ENCODE data around the gene DDAH2.

The DDAH2 gene

DNA sequence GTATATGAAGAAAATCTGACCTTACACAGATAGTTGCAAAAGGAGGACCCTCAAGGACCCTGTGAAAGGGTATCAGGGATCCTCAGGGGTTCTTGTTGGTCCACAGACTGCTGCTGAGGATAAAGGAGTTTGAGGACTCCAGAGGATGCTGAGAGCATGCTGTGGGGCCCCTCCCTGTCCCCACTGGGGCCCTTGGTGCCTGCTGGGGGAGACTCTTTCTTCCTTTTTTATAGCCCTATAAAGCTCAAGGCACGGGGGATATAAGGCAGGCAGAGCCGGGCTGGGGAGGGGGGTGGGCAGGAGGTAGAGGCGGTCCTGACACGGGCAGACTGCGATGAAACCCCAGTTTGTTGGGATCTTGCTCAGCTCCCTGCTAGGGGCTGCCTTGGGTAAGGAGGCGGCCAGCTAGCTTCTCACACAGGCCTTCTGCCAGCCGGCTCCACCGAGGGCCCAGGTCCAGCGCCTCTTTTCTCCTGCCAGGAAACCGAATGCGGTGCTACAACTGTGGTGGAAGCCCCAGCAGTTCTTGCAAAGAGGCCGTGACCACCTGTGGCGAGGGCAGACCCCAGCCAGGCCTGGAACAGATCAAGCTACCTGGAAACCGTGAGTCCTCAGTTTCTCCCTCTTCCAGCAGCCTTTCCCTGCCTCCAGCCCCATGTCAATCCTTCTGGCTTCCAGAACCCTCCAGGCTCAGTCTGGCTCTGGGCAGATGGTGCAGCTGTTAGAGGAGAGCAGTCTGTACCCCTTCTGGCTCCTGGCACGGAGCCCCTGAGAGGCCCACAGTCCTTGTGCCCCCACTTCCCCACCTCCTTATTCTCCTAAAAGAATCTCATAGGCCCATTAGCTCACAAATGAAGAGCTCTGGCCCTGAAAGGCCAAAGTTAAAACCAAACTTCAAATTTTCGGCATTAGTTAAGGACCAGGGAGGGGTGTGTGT lies 13.8 kb downstream of the DDAH2 start, which contains the start of gene LY6G6D:
Gene LY6G6D, plus strand, starts transcription at position 327 of the 937 bp plus-strand sequence. Its CDS starts 8 bp downstream, at position 335.
- peak within 1 kb of the TSS; percentile 84 for H2AFZ ChIP-seq (ENCODE audit: low read length)
- H3K23ac ChIP-seq (ENCODE audit: low read depth, low read length, poor library complexity) = no peak within 1 kb of the TSS
- H3K14ac ChIP-seq (ENCODE audit: low read length) = no peak within 1 kb of the TSS
- peak within 1 kb of the TSS; percentile 71 for H2BK15ac ChIP-seq (ENCODE audit: low read length)
- no peaks in the 10 kb centered on the region for H3K9me3 ChIP-seq (replicated peaks in 1 of 2; ENCODE audit: control insufficient read depth in 2 of 2, insufficient read depth in 1 of 2, low read depth in 1 of 2, low read length in 2 of 2)
- no peak within 1 kb of the TSS for H3K4me3 ChIP-seq (ENCODE audit: low read length in 2 of 2)
- no peak within 1 kb of the TSS for H2AK5ac ChIP-seq (ENCODE audit: low read depth, low read length)
- peaks cover 13 to 17% of the 10 kb centered on the region in 2 donors for H3K4me1 ChIP-seq (ENCODE audit: control insufficient read depth in 2 of 2, insufficient read depth in 1 of 2, low read depth in 1 of 2, low read length in 2 of 2)
- H2BK5ac ChIP-seq (ENCODE audit: low read length) = no peak within 1 kb of the TSS
- no peak within 1 kb of the TSS for H3K4me2 ChIP-seq (ENCODE audit: insufficient read depth, low read length, poor library complexity, severe bottlenecking)
- DNase-seq (ENCODE audit: low spot score) = no peak
- H3K36me3 ChIP-seq (replicated peaks in 1 of 2; ENCODE audit: control insufficient read depth in 2 of 2, insufficient read depth in 2 of 2, low read length in 2 of 2) = no peaks in the 10 kb centered on the region
- no peaks in the 10 kb centered on the region for H3K79me1 ChIP-seq (ENCODE audit: low read depth, low read length)
- no peak within 1 kb of the TSS for H4K91ac ChIP-seq (ENCODE audit: low read depth, low read length, poor library complexity)
- H3K27me3 ChIP-seq (ENCODE audit: control insufficient read depth in 3 of 3, insufficient read depth in 3 of 3, low read depth in 1 of 3, low read length in 3 of 3) = peaks cover 0 to 8% (median 0%) of the 10 kb centered on the region in 3 experiments
- H3K27ac ChIP-seq (replicated peaks; ENCODE audit: low read length) = no peak within 1 kb of the TSS
- peak within 1 kb of the TSS; percentile 33 for H2BK120ac ChIP-seq (ENCODE audit: low read depth, low read length)
- H2BK12ac ChIP-seq (ENCODE audit: low read length) = no peak within 1 kb of the TSS
- H3K18ac ChIP-seq (ENCODE audit: low read length) = peak within 1 kb of the TSS; percentile 23
- H3K9ac ChIP-seq (ENCODE audit: low read depth, low read length, poor library complexity) = no peak within 1 kb of the TSS
- WGBS, 2 donors (ENCODE audit: extremely low coverage in 2 of 2, insufficient read length in 2 of 2, insufficient replicate concordance in 1 of 2) = no CpG with 5 or more reads among the region's 16 CpGs
- no peak within 1 kb of the TSS for H3K4ac ChIP-seq (ENCODE audit: low read length)
- peak within 1 kb of the TSS; percentile 20 for H4K8ac ChIP-seq (ENCODE audit: low read depth, low read length)

DNA sequence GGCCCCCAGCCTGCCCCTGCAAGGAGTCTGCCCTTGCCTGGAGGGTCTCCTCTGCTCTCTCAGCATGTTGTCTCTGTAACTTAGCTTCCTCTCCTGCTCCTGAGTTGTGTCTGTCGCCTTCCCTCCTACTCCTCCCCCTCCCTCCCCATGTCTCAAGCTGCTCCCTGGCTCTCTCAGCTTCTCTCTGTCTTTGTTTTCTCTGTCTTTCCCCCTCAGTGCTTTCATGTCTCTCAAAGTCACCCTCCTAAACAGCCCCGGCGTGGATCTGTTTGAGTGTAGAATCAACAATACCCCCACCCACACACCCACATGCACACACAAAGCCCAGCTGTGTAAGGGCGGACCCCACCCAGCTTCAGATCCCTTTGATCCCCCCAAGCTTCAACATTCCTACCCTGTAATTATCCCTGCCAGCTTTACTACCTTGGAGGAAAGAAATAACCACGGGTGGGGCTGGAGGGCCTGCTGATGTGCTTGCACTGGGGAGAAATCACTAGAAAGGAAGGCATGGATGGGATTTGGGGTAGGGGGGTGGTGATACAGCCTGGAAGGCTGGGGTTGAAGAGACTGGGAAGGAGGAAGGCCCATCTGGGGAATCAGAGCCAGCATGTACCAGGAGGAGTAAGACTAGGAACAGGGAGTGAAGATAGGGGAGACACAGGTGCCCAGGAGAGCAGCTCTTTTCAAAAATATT lies 15.0 kb downstream of the DDAH2 start:
- Histone ChIP-seq H4K91ac (ENCODE audit: low read depth, low read length, poor library complexity) (no peak overlapping the region), H3K23ac (ENCODE audit: low read depth, low read length, poor library complexity) (no peak overlapping the region), H3K79me1 (ENCODE audit: low read depth, low read length) (no peaks in the 10 kb centered on the region), H3K9ac (ENCODE audit: low read depth, low read length, poor library complexity) (no peak overlapping the region), H2BK15ac (ENCODE audit: low read length) (no peak overlapping the region), H3K4me1 (ENCODE audit: control insufficient read depth in 2 of 2, insufficient read depth in 1 of 2, low read depth in 1 of 2, low read length in 2 of 2) (peaks cover 13 to 17% of the 10 kb centered on the region in 2 donors), H3K14ac (ENCODE audit: low read length) (no peak overlapping the region), H4K8ac (ENCODE audit: low read depth, low read length) (no peak overlapping the region), H3K4me3 (ENCODE audit: low read length in 2 of 2) (no peak overlapping the region), H3K9me3 (replicated peaks in 1 of 2; ENCODE audit: control insufficient read depth in 2 of 2, insufficient read depth in 1 of 2, low read depth in 1 of 2, low read length in 2 of 2) (no peaks in the 10 kb centered on the region), H2BK120ac (ENCODE audit: low read depth, low read length) (no peak overlapping the region), H3K4ac (ENCODE audit: low read length) (no peak overlapping the region), H3K18ac (ENCODE audit: low read length) (peak overlapping the region; percentile 73), H3K4me2 (ENCODE audit: insufficient read depth, low read length, poor library complexity, severe bottlenecking) (peak overlapping the region; percentile 23), H2BK12ac (ENCODE audit: low read length) (no peak overlapping the region), H2AFZ (ENCODE audit: low read length) (peak overlapping the region; percentile 84), H2AK5ac (ENCODE audit: low read depth, low read length) (no peak overlapping the region), H3K27ac (replicated peaks; ENCODE audit: low read length) (no peak overlapping the region), H3K27me3 (ENCODE audit: control insufficient read depth in 3 of 3, insufficient read depth in 3 of 3, low read depth in 1 of 3, low read length in 3 of 3) (peaks cover 0 to 8% (median 0%) of the 10 kb centered on the region in 3 experiments), H3K36me3 (replicated peaks in 1 of 2; ENCODE audit: control insufficient read depth in 2 of 2, insufficient read depth in 2 of 2, low read length in 2 of 2) (no peaks in the 10 kb centered on the region), H2BK5ac (ENCODE audit: low read length) (no peak overlapping the region)
- WGBS, 2 donors (ENCODE audit: extremely low coverage in 2 of 2, insufficient read length in 2 of 2, insufficient replicate concordance in 1 of 2) = no CpG with 5 or more reads among the region's 5 CpGs
- peak; percentile 44 for DNase-seq (ENCODE audit: low spot score)

DNA sequence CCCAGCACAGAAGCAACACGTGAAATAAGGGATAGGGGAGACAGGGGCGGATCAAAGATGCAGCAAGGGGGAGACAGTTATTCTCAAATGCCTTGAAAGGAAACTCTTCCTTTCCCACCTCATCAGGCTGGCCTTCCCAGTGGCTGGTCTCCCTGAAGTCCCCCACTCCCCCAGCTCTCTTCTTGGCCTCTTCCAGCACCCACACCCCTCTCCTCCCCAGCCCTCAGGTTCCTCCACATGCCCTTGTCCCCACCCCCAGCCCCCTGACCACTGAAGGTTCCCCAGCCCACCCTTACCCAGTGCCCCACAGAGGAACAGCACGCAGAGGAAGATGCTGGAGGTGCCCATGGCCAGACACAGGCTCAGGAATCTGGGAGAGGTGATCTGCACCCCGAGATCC lies 15.6 kb downstream of the DDAH2 start:
- Histone ChIP-seq H2BK5ac (ENCODE audit: low read length) (no peak overlapping the region), H3K9me3 (replicated peaks in 1 of 2; ENCODE audit: control insufficient read depth in 2 of 2, insufficient read depth in 1 of 2, low read depth in 1 of 2, low read length in 2 of 2) (no peaks in the 10 kb centered on the region), H2BK120ac (ENCODE audit: low read depth, low read length) (no peak overlapping the region), H2BK12ac (ENCODE audit: low read length) (no peak overlapping the region), H2BK15ac (ENCODE audit: low read length) (peak overlapping the region; percentile 7), H3K4me2 (ENCODE audit: insufficient read depth, low read length, poor library complexity, severe bottlenecking) (no peak overlapping the region), H3K4me3 (ENCODE audit: low read length in 2 of 2) (no peak overlapping the region), H2AFZ (ENCODE audit: low read length) (peak overlapping the region; percentile 84), H3K4me1 (ENCODE audit: control insufficient read depth in 2 of 2, insufficient read depth in 1 of 2, low read depth in 1 of 2, low read length in 2 of 2) (peaks cover 13 to 17% of the 10 kb centered on the region in 2 donors), H3K23ac (ENCODE audit: low read depth, low read length, poor library complexity) (no peak overlapping the region), H2AK5ac (ENCODE audit: low read depth, low read length) (peak overlapping the region; percentile 40), H3K14ac (ENCODE audit: low read length) (no peak overlapping the region), H3K27ac (replicated peaks; ENCODE audit: low read length) (no peak overlapping the region), H3K27me3 (ENCODE audit: control insufficient read depth in 3 of 3, insufficient read depth in 3 of 3, low read depth in 1 of 3, low read length in 3 of 3) (peaks cover 0 to 8% (median 0%) of the 10 kb centered on the region in 3 experiments), H3K36me3 (replicated peaks in 1 of 2; ENCODE audit: control insufficient read depth in 2 of 2, insufficient read depth in 2 of 2, low read length in 2 of 2) (no peaks in the 10 kb centered on the region), H3K4ac (ENCODE audit: low read length) (no peak overlapping the region), H3K18ac (ENCODE audit: low read length) (peak overlapping the region; percentile 73), H3K79me1 (ENCODE audit: low read depth, low read length) (no peaks in the 10 kb centered on the region), H4K91ac (ENCODE audit: low read depth, low read length, poor library complexity) (no peak overlapping the region), H4K8ac (ENCODE audit: low read depth, low read length) (no peak overlapping the region), H3K9ac (ENCODE audit: low read depth, low read length, poor library complexity) (no peak overlapping the region)
- no peak for DNase-seq (ENCODE audit: low spot score)
- no CpG with 5 or more reads among the region's 4 CpGs for WGBS, 2 donors (ENCODE audit: extremely low coverage in 2 of 2, insufficient read length in 2 of 2, insufficient replicate concordance in 1 of 2)

GRCh38 chr6:31712296-31712695 lies 16.8 kb downstream of the DDAH2 start:
- Histone ChIP-seq H3K79me1 (ENCODE audit: low read depth, low read length) (no peaks in the 10 kb centered on the region), H4K91ac (ENCODE audit: low read depth, low read length, poor library complexity) (peak overlapping the region; percentile 75), H2BK120ac (ENCODE audit: low read depth, low read length) (peak overlapping the region; percentile 20), H2BK12ac (ENCODE audit: low read length) (peak overlapping the region; percentile 96), H3K14ac (ENCODE audit: low read length) (no peak overlapping the region), H3K27me3 (ENCODE audit: control insufficient read depth in 3 of 3, insufficient read depth in 3 of 3, low read depth in 1 of 3, low read length in 3 of 3) (peaks cover 0 to 5% (median 0%) of the 10 kb centered on the region in 3 experiments), H4K8ac (ENCODE audit: low read depth, low read length) (peak overlapping the region; percentile 49), H3K4ac (ENCODE audit: low read length) (peak overlapping the region; percentile 78), H3K4me2 (ENCODE audit: insufficient read depth, low read length, poor library complexity, severe bottlenecking) (no peak overlapping the region), H2AFZ (ENCODE audit: low read length) (no peak overlapping the region), H3K9me3 (replicated peaks in 1 of 2; ENCODE audit: control insufficient read depth in 2 of 2, insufficient read depth in 1 of 2, low read depth in 1 of 2, low read length in 2 of 2) (no peaks in the 10 kb centered on the region), H3K9ac (ENCODE audit: low read depth, low read length, poor library complexity) (no peak overlapping the region), H2BK15ac (ENCODE audit: low read length) (peak overlapping the region; percentile 87), H3K4me3 (ENCODE audit: low read length in 2 of 2) (no peak overlapping the region), H3K4me1 (ENCODE audit: control insufficient read depth in 2 of 2, insufficient read depth in 1 of 2, low read depth in 1 of 2, low read length in 2 of 2) (peaks cover 13 to 17% of the 10 kb centered on the region in 2 donors), H3K18ac (ENCODE audit: low read length) (peak overlapping the region; percentile 75), H3K36me3 (replicated peaks in 1 of 2; ENCODE audit: control insufficient read depth in 2 of 2, insufficient read depth in 2 of 2, low read length in 2 of 2) (no peaks in the 10 kb centered on the region), H3K27ac (replicated peaks; ENCODE audit: low read length) (no peak overlapping the region), H2AK5ac (ENCODE audit: low read depth, low read length) (peak overlapping the region; percentile 99), H3K23ac (ENCODE audit: low read depth, low read length, poor library complexity) (peak overlapping the region; percentile 77), H2BK5ac (ENCODE audit: low read length) (no peak overlapping the region)
- WGBS, 2 donors (ENCODE audit: extremely low coverage in 2 of 2, insufficient read length in 2 of 2, insufficient replicate concordance in 1 of 2) = no CpG with 5 or more reads among the region's 8 CpGs
- no peak for DNase-seq (ENCODE audit: low spot score)

Measured in neuronal stem cell (in vitro differentiated cells).